ENCODE results near the gene CSF2. TPM values are rescaled to one million over a fixed set of nuclear protein-coding genes. Genes with fewer than 3 reads are reported as not detected.

CSF2 gene
- total RNA-seq, 2 experiments from 2014 or later, result not detected

DNA sequence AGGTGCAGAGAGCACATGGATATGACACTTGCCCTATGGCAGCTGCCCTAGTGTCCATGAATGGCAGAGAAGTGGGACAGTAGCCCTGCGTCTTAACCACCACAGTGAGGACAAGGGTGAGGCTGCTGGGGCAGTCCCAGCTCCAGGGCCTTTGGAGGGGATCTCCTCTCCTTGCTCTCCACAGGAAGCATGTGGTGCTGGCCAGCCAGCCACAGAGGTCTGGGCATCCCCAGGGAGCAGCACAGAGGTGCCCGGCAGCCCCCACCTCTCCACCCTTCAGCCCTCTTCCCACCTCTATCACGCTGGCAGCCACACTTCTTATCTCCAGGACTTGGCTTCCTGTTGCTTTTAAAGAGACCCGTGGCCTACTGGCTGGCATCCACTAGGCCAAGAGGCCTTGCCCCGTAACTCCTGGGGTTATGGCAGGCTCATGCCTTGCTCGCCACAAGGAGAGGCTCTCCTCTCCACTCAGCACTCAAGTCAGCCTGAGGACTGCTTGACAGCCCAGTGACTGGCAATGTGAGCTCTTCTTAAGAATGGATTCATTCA lies 21.9 kb downstream of the CSF2 start:
- Histone ChIP-seq H3K36me3 (ENCODE audit: insufficient read depth, low read length) (no peaks in the 10 kb centered on the region), H3K9me3 (ENCODE audit: control insufficient read depth in 1 of 2, insufficient read depth in 1 of 2, low read length in 2 of 2) (no peaks in the 10 kb centered on the region), H3K4me1 (ENCODE audit: insufficient read depth, low read length) (peaks cover 45% of the 10 kb centered on the region), H3K4me3 (ENCODE audit: low read length) (no peak overlapping the region), H3K27ac (ENCODE audit: low read depth in 1 of 2, low read length in 2 of 2) (no peak overlapping the region), H3K27me3 (ENCODE audit: control insufficient read depth in 1 of 2, insufficient read depth in 2 of 2, low read length in 2 of 2) (no peaks in the 10 kb centered on the region)
- DNase-seq (peak in 2 of 14 experiments; percentile 31 to 60), ATAC-seq (ENCODE audit: poor library complexity) (no peak)
- TF ChIP-seq, protein P1, sequence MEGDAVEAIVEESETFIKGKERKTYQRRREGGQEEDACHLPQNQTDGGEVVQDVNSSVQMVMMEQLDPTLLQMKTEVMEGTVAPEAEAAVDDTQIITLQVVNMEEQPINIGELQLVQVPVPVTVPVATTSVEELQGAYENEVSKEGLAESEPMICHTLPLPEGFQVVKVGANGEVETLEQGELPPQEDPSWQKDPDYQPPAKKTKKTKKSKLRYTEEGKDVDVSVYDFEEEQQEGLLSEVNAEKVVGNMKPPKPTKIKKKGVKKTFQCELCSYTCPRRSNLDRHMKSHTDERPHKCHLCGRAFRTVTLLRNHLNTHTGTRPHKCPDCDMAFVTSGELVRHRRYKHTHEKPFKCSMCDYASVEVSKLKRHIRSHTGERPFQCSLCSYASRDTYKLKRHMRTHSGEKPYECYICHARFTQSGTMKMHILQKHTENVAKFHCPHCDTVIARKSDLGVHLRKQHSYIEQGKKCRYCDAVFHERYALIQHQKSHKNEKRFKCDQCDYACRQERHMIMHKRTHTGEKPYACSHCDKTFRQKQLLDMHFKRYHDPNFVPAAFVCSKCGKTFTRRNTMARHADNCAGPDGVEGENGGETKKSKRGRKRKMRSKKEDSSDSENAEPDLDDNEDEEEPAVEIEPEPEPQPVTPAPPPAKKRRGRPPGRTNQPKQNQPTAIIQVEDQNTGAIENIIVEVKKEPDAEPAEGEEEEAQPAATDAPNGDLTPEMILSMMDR (IDR thresholded peaks at IDR 0.05), result no peak
- Mint-ChIP-seq H3K36me3 (ENCODE audit: low read depth) (no peaks in the 10 kb centered on the region), H3K27ac (no peak overlapping the region), H3K27me3 (no peaks in the 10 kb centered on the region), H3K4me3 (no peak overlapping the region), H3K9me3 (no peaks in the 10 kb centered on the region), H3K4me1 (ENCODE audit: low read depth) (peaks cover 29% of the 10 kb centered on the region)
- POLR2A ChIA-PET, result interaction anchor here (0.8 kb wide), 1 partner anchor 543 kb away, joined by 3 read pairs; no protein-coding TSS in a partner anchor
- CTCF ChIA-PET, result no interaction called here
- intact Hi-C loops (cut with DNase I, micrococcal nuclease), result no loop called here

DNA sequence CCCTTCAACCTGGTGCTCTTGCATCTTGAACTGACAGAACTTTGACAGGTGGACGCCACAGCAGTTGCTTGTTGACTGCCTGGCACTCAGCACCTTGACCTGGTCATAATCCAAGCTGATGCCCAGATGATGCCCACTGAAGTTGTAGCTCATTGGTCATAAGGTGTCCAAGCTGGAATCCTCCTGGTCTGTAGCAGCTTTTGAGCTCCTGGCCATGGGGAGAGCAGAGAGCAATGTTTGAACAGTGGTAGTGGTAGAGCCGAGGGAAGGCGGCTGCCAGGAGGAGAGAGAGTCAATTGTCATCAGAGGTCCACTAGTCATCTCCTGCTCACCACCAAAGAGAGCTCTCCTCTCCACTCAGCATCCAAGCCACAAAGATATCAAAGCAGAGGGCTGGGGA lies 23.3 kb downstream of the CSF2 start:
- no peak for ATAC-seq (ENCODE audit: poor library complexity)
- H3K27ac Mint-ChIP-seq, result no peak overlapping the region
- ChIA-PET POLR2A (interaction anchor here (1.2 kb wide), 1 partner anchor 20 kb away, joined by 3 read pairs; no protein-coding TSS in a partner anchor), CTCF (interaction anchor here (2.3 kb wide), 1 partner anchor 33 kb away, joined by 5 read pairs; no protein-coding TSS in a partner anchor)
- no peak overlapping the region for H3K27ac ChIP-seq (ENCODE audit: low read depth in 1 of 2, low read length in 2 of 2)
- no peaks in the 10 kb centered on the region for H3K9me3 ChIP-seq (ENCODE audit: control insufficient read depth in 1 of 2, insufficient read depth in 1 of 2, low read length in 2 of 2)
- no peak overlapping the region for H3K4me3 ChIP-seq (ENCODE audit: low read length)
- H3K27me3 ChIP-seq (ENCODE audit: control insufficient read depth in 1 of 2, insufficient read depth in 2 of 2, low read length in 2 of 2), result no peaks in the 10 kb centered on the region
- no peak for DNase-seq
- H3K4me3 Mint-ChIP-seq, result no peak overlapping the region
- H3K27me3 Mint-ChIP-seq, result no peaks in the 10 kb centered on the region
- no peaks in the 10 kb centered on the region for H3K9me3 Mint-ChIP-seq
- H3K4me1 Mint-ChIP-seq (ENCODE audit: low read depth), result peaks cover 41% of the 10 kb centered on the region
- TF ChIP-seq, protein P1 (IDR thresholded peaks at IDR 0.05), result no peak
- intact Hi-C loops (cut with DNase I, micrococcal nuclease), result no loop called here
- no peaks in the 10 kb centered on the region for H3K36me3 ChIP-seq (ENCODE audit: insufficient read depth, low read length)
- no peaks in the 10 kb centered on the region for H3K36me3 Mint-ChIP-seq (ENCODE audit: low read depth)
- peaks cover 60% of the 10 kb centered on the region for H3K4me1 ChIP-seq (ENCODE audit: insufficient read depth, low read length)

DNA sequence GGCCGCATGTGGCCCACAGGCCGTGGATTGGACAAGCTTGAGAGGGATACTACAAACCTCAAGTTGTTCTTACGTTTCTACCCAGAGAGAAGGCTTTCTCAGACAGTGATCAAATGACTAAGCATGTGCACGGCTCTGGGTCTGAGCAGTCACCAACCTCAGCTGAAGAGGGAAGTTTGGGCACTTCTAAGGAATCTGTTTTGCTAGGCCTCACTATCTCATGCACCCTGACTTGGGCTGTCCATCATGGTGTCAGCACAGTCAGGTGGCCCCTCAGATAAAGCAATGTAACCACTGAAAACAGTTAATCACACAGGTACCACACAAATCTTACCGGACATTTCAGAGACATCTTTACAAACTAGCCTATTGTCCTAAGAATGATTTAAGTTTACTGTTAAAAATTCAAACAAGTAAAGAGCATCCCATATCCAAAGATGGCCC lies 24.6 kb downstream of the CSF2 start:
- H3K27ac ChIP-seq (ENCODE audit: low read depth in 1 of 2, low read length in 2 of 2), result no peak overlapping the region
- CTCF ChIA-PET, result interaction anchor here (2.3 kb wide), 1 partner anchor 35 kb away, joined by 5 read pairs; no protein-coding TSS in a partner anchor
- H3K4me3 Mint-ChIP-seq, result no peak overlapping the region
- POLR2A ChIA-PET, result no interaction called here
- H3K27me3 Mint-ChIP-seq, result no peaks in the 10 kb centered on the region
- TF ChIP-seq, protein P1 (IDR thresholded peaks at IDR 0.05), result no peak
- no peaks in the 10 kb centered on the region for H3K9me3 Mint-ChIP-seq
- ATAC-seq (ENCODE audit: poor library complexity), result no peak
- H3K4me1 ChIP-seq (ENCODE audit: insufficient read depth, low read length), result peaks cover 72% of the 10 kb centered on the region
- no peak overlapping the region for H3K4me3 ChIP-seq (ENCODE audit: low read length)
- DNase-seq, result no peak
- intact Hi-C loops (cut with DNase I, micrococcal nuclease), result no loop called here
- no peaks in the 10 kb centered on the region for H3K27me3 ChIP-seq (ENCODE audit: control insufficient read depth in 1 of 2, insufficient read depth in 2 of 2, low read length in 2 of 2)
- H3K36me3 Mint-ChIP-seq (ENCODE audit: low read depth), result no peaks in the 10 kb centered on the region
- H3K4me1 Mint-ChIP-seq (ENCODE audit: low read depth), result peaks cover 54% of the 10 kb centered on the region
- no peaks in the 10 kb centered on the region for H3K36me3 ChIP-seq (ENCODE audit: insufficient read depth, low read length)
- no peak overlapping the region for H3K27ac Mint-ChIP-seq
- no peaks in the 10 kb centered on the region for H3K9me3 ChIP-seq (ENCODE audit: control insufficient read depth in 1 of 2, insufficient read depth in 1 of 2, low read length in 2 of 2)

Data from CD4-positive, alpha-beta T cell (primary cell).